ENCODE data around the gene KRTCAP3. TPM values are rescaled to one million over a fixed set of nuclear protein-coding genes. Genes with fewer than 3 reads are reported as not detected.

Gene KRTCAP3
- total and polyA plus RNA-seq, 9 of the 15 experiments (the other 6 are each of a cell fraction or from before 2014, with no cell fraction given) = 0.24 to 1.4 (median 0.73) TPM

DNA sequence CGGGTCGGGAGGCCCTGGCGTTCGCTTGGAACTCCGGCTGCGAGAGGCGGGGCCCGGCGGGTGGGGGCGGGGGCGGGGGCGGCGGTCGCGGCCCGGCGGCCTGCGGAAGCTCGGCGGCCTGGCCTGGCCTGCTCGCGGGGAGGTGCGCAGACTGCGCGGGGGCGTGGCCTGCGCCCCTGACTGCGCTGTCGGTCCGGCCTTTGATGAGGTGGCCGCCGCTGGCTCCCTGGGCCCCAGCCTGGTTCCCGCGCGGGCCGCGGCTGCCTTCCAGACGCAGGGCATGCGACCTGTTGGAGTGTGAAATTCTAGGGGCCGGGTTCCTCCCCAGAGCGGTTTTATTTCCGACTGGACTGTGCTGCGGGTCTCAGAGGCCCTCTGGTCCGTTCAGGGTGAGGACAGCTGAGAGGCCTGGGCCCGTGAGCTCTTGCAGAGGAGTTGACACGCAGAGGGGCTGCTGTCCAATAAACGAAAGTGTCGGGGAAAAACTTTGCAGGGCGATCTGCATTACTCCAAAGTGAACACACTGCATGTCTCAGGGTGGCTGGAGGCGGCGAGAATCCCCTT, 13.1 kb upstream of the KRTCAP3 start (continued):
- TF ChIP-seq, protein P1, sequence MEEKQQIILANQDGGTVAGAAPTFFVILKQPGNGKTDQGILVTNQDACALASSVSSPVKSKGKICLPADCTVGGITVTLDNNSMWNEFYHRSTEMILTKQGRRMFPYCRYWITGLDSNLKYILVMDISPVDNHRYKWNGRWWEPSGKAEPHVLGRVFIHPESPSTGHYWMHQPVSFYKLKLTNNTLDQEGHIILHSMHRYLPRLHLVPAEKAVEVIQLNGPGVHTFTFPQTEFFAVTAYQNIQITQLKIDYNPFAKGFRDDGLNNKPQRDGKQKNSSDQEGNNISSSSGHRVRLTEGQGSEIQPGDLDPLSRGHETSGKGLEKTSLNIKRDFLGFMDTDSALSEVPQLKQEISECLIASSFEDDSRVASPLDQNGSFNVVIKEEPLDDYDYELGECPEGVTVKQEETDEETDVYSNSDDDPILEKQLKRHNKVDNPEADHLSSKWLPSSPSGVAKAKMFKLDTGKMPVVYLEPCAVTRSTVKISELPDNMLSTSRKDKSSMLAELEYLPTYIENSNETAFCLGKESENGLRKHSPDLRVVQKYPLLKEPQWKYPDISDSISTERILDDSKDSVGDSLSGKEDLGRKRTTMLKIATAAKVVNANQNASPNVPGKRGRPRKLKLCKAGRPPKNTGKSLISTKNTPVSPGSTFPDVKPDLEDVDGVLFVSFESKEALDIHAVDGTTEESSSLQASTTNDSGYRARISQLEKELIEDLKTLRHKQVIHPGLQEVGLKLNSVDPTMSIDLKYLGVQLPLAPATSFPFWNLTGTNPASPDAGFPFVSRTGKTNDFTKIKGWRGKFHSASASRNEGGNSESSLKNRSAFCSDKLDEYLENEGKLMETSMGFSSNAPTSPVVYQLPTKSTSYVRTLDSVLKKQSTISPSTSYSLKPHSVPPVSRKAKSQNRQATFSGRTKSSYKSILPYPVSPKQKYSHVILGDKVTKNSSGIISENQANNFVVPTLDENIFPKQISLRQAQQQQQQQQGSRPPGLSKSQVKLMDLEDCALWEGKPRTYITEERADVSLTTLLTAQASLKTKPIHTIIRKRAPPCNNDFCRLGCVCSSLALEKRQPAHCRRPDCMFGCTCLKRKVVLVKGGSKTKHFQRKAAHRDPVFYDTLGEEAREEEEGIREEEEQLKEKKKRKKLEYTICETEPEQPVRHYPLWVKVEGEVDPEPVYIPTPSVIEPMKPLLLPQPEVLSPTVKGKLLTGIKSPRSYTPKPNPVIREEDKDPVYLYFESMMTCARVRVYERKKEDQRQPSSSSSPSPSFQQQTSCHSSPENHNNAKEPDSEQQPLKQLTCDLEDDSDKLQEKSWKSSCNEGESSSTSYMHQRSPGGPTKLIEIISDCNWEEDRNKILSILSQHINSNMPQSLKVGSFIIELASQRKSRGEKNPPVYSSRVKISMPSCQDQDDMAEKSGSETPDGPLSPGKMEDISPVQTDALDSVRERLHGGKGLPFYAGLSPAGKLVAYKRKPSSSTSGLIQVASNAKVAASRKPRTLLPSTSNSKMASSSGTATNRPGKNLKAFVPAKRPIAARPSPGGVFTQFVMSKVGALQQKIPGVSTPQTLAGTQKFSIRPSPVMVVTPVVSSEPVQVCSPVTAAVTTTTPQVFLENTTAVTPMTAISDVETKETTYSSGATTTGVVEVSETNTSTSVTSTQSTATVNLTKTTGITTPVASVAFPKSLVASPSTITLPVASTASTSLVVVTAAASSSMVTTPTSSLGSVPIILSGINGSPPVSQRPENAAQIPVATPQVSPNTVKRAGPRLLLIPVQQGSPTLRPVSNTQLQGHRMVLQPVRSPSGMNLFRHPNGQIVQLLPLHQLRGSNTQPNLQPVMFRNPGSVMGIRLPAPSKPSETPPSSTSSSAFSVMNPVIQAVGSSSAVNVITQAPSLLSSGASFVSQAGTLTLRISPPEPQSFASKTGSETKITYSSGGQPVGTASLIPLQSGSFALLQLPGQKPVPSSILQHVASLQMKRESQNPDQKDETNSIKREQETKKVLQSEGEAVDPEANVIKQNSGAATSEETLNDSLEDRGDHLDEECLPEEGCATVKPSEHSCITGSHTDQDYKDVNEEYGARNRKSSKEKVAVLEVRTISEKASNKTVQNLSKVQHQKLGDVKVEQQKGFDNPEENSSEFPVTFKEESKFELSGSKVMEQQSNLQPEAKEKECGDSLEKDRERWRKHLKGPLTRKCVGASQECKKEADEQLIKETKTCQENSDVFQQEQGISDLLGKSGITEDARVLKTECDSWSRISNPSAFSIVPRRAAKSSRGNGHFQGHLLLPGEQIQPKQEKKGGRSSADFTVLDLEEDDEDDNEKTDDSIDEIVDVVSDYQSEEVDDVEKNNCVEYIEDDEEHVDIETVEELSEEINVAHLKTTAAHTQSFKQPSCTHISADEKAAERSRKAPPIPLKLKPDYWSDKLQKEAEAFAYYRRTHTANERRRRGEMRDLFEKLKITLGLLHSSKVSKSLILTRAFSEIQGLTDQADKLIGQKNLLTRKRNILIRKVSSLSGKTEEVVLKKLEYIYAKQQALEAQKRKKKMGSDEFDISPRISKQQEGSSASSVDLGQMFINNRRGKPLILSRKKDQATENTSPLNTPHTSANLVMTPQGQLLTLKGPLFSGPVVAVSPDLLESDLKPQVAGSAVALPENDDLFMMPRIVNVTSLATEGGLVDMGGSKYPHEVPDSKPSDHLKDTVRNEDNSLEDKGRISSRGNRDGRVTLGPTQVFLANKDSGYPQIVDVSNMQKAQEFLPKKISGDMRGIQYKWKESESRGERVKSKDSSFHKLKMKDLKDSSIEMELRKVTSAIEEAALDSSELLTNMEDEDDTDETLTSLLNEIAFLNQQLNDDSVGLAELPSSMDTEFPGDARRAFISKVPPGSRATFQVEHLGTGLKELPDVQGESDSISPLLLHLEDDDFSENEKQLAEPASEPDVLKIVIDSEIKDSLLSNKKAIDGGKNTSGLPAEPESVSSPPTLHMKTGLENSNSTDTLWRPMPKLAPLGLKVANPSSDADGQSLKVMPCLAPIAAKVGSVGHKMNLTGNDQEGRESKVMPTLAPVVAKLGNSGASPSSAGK (IDR thresholded peaks at IDR 0.05) = peak; percentile 49
- TF ChIP-seq RBBP5 (IDR thresholded peaks at IDR 0.05; ENCODE audit: borderline replicate concordance, insufficient read depth, low read length, poor library complexity, severe bottlenecking) = no peak
- no peak for TF ChIP-seq JUN (IDR thresholded peaks at IDR 0.05; ENCODE audit: borderline replicate concordance, low read depth, low read length)
- no peak for TF ChIP-seq JUN (CRISPR knock-in tag; IDR thresholded peaks at IDR 0.05; ENCODE audit: borderline replicate concordance)
- no peak for TF ChIP-seq HDAC6 (IDR thresholded peaks at IDR 0.05; ENCODE audit: low read depth, low read length)
- TF ChIP-seq BRD4 (IDR thresholded peaks at IDR 0.05) = no peak
- TF ChIP-seq LEF1 (IDR thresholded peaks at IDR 0.05) = no peak
- TF ChIP-seq ZNF717 (CRISPR knock-in tag; IDR thresholded peaks at IDR 0.05) = no peak
- TF ChIP-seq DDX20 (tag; IDR thresholded peaks at IDR 0.05; ENCODE audit: low read depth) = no peak
- TF ChIP-seq ETV6 (IDR thresholded peaks at IDR 0.05; ENCODE audit: borderline replicate concordance in 1 of 2, low read depth in 2 of 2, low read length in 1 of 2) = no peak
- TF ChIP-seq ETV6 (CRISPR knock-in tag; IDR thresholded peaks at IDR 0.05; ENCODE audit: borderline replicate concordance) = no peak
- peak; percentile 93 for TF ChIP-seq ZFX (CRISPR knock-in tag; IDR thresholded peaks at IDR 0.05)
- TF ChIP-seq HEY1 (CRISPR knock-in tag; IDR thresholded peaks at IDR 0.05; ENCODE audit: borderline replicate concordance) = no peak
- no peak for TF ChIP-seq EWSR1 (IDR thresholded peaks at IDR 0.05; ENCODE audit: borderline replicate concordance, low read depth, partially characterized antibody)
- TF ChIP-seq, protein P2, sequence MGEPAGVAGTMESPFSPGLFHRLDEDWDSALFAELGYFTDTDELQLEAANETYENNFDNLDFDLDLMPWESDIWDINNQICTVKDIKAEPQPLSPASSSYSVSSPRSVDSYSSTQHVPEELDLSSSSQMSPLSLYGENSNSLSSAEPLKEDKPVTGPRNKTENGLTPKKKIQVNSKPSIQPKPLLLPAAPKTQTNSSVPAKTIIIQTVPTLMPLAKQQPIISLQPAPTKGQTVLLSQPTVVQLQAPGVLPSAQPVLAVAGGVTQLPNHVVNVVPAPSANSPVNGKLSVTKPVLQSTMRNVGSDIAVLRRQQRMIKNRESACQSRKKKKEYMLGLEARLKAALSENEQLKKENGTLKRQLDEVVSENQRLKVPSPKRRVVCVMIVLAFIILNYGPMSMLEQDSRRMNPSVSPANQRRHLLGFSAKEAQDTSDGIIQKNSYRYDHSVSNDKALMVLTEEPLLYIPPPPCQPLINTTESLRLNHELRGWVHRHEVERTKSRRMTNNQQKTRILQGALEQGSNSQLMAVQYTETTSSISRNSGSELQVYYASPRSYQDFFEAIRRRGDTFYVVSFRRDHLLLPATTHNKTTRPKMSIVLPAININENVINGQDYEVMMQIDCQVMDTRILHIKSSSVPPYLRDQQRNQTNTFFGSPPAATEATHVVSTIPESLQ (CRISPR knock-in tag; IDR thresholded peaks at IDR 0.05) = no peak; the same call in 1 of the 2 replicates
